BE2C (cell line): ENCODE results near the gene TARBP1. TPM values are rescaled to one million over a fixed set of nuclear protein-coding genes. Genes with fewer than 3 reads are reported as not detected.

Experiments
- DNase-seq: peaks from one replicate; pipeline ENCODE4 v3.0.0-alpha.2; 2020
- H3K27me3 ChIP-seq: fragments of 250-450 bp; sonication (Bioruptor Pico); 2 replicates; pipeline ENCODE4 v1.5.1; 2020; ENCODE audit warnings: mild to moderate bottlenecking
- H3K36me3 ChIP-seq: fragments of 250-450 bp; sonication (Bioruptor Pico); 2 replicates; pipeline ENCODE4 v1.5.1; 2020; ENCODE audit warnings: mild to moderate bottlenecking
- H3K4me1 ChIP-seq: fragments of 250-450 bp; sonication (Bioruptor Pico); 2 replicates; pipeline ENCODE4 v1.5.1; 2020
- H3K4me3 ChIP-seq: 2 replicates; pipeline ENCODE4 v1.5.1; 2011; ENCODE audit warnings: low read depth, low read length
- H3K9me3 ChIP-seq: fragments of 250-450 bp; sonication (Bioruptor Pico); 2 replicates; pipeline ENCODE4 v1.5.1; 2020
- polyA plus RNA-seq: library from polyadenylated mRNA; unstranded; fragments of >200 nt; gene quantifications from one replicate; pipeline ENCODE4 v1.2.1, GENCODE V29; 2012; ENCODE audit warnings: low read depth, missing spikeins; ENCODE audit not compliant: insufficient read length, insufficient read depth
- TF ChIP-seq, protein P1 (sequence below): IDR thresholded peaks from 2 replicates; pipeline ENCODE4 v1.5.1; 2012; ENCODE audit warnings: mild to moderate bottlenecking, low read depth, low read length

TARBP1 gene, protein sequence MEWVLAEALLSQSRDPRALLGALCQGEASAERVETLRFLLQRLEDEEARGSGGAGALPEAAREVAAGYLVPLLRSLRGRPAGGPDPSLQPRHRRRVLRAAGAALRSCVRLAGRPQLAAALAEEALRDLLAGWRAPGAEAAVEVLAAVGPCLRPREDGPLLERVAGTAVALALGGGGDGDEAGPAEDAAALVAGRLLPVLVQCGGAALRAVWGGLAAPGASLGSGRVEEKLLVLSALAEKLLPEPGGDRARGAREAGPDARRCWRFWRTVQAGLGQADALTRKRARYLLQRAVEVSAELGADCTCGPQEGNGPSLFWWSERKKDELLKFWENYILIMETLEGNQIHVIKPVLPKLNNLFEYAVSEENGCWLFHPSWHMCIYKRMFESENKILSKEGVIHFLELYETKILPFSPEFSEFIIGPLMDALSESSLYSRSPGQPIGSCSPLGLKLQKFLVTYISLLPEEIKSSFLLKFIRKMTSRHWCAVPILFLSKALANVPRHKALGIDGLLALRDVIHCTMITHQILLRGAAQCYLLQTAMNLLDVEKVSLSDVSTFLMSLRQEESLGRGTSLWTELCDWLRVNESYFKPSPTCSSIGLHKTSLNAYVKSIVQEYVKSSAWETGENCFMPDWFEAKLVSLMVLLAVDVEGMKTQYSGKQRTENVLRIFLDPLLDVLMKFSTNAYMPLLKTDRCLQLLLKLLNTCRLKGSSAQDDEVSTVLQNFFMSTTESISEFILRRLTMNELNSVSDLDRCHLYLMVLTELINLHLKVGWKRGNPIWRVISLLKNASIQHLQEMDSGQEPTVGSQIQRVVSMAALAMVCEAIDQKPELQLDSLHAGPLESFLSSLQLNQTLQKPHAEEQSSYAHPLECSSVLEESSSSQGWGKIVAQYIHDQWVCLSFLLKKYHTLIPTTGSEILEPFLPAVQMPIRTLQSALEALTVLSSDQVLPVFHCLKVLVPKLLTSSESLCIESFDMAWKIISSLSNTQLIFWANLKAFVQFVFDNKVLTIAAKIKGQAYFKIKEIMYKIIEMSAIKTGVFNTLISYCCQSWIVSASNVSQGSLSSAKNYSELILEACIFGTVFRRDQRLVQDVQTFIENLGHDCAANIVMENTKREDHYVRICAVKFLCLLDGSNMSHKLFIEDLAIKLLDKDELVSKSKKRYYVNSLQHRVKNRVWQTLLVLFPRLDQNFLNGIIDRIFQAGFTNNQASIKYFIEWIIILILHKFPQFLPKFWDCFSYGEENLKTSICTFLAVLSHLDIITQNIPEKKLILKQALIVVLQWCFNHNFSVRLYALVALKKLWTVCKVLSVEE (N-terminal part only)
- polyA plus RNA-seq: 30.9 TPM

DNA sequence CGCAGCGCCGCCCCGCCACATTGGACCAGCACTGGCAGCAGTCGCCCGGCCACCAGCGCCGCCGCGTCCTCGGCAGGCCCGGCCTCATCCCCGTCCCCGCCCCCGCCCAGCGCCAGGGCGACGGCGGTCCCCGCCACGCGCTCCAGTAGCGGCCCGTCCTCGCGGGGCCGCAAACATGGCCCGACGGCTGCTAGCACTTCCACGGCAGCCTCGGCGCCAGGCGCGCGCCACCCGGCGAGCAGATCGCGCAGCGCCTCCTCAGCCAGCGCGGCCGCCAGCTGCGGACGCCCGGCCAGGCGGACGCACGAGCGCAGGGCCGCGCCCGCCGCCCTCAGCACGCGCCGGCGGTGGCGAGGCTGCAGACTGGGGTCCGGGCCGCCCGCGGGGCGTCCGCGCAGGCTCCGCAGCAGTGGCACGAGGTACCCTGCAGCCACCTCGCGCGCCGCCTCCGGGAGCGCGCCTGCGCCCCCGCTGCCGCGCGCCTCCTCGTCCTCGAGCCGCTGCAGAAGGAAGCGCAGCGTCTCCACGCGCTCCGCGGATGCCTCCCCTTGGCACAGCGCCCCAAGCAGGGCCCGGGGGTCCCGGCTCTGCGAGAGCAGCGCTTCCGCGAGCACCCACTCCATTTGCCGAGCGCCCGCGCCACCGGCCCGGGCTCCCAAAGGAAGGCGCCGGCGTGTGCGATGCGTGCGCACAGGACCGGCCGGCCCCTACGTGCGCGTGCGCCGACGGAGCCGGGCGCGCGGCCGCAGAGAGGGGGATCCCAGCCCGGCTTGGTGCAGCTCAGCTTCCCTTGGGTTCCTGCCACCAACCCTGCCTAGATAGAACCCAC lies at the start of gene TARBP1:
Gene TARBP1 (minus strand): TSS at position 699 of the 829 bp plus-strand sequence. CDS start 76 bp downstream, at position 623.
- peak within 1 kb of the TSS; percentile 92 for H3K4me3 ChIP-seq
- no peaks in the 10 kb centered on the region for H3K36me3 ChIP-seq
- TF ChIP-seq, protein P1, sequence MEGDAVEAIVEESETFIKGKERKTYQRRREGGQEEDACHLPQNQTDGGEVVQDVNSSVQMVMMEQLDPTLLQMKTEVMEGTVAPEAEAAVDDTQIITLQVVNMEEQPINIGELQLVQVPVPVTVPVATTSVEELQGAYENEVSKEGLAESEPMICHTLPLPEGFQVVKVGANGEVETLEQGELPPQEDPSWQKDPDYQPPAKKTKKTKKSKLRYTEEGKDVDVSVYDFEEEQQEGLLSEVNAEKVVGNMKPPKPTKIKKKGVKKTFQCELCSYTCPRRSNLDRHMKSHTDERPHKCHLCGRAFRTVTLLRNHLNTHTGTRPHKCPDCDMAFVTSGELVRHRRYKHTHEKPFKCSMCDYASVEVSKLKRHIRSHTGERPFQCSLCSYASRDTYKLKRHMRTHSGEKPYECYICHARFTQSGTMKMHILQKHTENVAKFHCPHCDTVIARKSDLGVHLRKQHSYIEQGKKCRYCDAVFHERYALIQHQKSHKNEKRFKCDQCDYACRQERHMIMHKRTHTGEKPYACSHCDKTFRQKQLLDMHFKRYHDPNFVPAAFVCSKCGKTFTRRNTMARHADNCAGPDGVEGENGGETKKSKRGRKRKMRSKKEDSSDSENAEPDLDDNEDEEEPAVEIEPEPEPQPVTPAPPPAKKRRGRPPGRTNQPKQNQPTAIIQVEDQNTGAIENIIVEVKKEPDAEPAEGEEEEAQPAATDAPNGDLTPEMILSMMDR: peak; percentile 15; the same call in 1 of the 2 replicates
- H3K27me3 ChIP-seq: no peaks in the 10 kb centered on the region; the same call in 1 of the 2 replicates
- no peaks in the 10 kb centered on the region for H3K9me3 ChIP-seq
- H3K4me1 ChIP-seq: no peaks in the 10 kb centered on the region
- peak; percentile 89 for DNase-seq

DNA sequence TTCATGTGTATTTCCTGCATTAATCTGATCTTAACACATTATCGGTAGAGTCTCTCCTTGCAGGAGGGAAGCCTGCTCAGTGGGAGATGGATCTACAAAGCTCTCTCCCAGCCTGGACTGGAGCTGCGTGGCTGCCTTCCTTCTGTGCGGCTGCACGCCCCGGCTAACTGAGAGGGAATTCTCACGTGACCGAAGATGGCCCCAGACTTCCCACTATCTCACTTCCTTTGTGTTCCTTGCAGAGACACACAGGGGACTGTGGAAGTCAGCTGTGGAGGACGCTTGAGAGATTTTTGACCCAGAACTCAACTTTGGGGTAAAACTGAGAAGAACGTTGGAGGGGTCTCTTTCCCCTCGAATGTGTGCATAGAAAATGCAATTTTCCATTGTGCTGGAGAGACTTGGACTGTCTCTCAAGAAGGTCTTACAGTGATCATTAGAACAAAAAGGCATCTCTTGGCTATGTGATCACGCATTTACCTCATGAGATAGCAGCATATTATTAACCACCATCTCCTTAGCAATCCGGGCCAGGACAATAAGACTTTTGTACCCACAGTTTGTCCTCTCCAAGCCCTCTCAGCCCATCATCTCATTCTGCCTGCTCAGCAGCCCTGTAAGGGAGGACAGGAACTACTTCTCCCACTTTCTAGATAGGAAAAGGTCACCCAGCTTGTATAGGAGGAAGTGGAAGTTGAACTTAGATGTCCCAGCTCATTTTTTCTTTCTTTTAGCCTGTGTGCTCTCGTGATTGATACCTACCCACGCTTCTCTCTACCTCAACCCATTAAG lies 49.3 kb upstream of the TARBP1 start:
- Histone ChIP-seq H3K27me3 (no peaks in the 10 kb centered on the region), H3K36me3 (no peaks in the 10 kb centered on the region), H3K9me3 (no peaks in the 10 kb centered on the region), H3K4me3 (no peak overlapping the region), H3K4me1 (peaks cover 36% of the 10 kb centered on the region)
- TF ChIP-seq, protein P1: no peak
- no peak for DNase-seq

DNA sequence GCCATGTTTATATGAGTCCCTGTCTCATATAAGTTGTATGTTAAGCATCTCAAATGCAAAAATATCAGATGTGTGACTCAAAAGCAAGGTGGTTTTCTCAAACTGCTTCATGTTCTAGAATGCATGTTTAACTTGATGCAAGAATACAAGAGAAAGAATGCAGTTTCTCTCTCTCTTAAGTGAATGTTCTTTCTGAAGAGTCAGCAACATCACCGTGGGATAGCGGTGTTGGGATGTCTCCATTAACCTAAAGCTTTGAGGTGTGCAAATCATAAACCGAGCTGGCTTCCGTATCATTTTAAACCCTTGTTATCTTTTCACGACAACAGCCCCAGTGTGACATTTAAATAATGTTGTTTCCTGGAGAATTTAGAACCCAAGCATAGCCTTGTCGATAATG lies 48.4 kb upstream of the TARBP1 start:
- TF ChIP-seq, protein P1: no peak
- Histone ChIP-seq H3K4me1 (peaks cover 33% of the 10 kb centered on the region), H3K4me3 (no peak overlapping the region)

DNA sequence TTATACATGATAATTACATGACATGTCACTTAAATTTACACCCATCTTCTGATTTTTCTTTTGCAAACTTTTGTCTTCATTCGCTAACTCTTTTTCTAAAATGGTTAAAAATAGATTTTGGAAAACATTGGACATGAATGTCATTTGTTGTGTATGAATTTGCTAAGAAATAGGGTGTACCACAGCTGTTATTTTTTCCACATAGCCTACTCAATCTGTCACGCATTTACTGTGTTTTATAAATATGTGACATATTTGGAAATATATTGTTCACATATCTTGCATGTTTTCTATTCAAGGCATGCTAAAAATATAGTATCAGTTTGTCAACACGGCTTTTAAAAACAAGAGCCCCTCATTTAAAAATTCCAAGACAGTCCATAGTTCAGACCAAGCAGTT lies 47.9 kb upstream of the TARBP1 start:
- no peaks in the 10 kb centered on the region for H3K27me3 ChIP-seq
- no peak for DNase-seq

More for the DNA sequence above, 48.4 kb upstream of the TARBP1 start:
- H3K9me3 ChIP-seq: no peaks in the 10 kb centered on the region
- no peaks in the 10 kb centered on the region for H3K36me3 ChIP-seq
- H3K27me3 ChIP-seq: no peaks in the 10 kb centered on the region
- DNase-seq: no peak

More for the DNA sequence above, 47.9 kb upstream of the TARBP1 start:
- no peak overlapping the region for H3K4me3 ChIP-seq
- H3K9me3 ChIP-seq: no peaks in the 10 kb centered on the region
- H3K36me3 ChIP-seq: no peaks in the 10 kb centered on the region
- TF ChIP-seq, protein P1: no peak
- H3K4me1 ChIP-seq: peaks cover 29% of the 10 kb centered on the region
